Fibroblast of gingiva (primary cell): Measurements from ENCODE around the gene DYDC2.
"Not testable (repeated sequence)": the region's sequence is repeated elsewhere in the genome, so short reads cannot be mapped to it uniquely, and the experiment has no call there.

Experiments
- DNase-seq: peaks from one replicate; pipeline ENCODE4 v3.0.0-alpha.2; 2011; ENCODE audit warnings: low read depth

The DYDC2 gene, protein sequence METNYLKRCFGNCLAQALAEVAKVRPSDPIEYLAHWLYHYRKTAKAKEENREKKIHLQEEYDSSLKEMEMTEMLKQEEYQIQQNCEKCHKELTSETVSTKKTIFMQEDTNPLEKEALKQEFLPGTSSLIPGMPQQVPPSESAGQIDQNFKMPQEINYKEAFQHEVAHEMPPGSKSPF

DNA sequence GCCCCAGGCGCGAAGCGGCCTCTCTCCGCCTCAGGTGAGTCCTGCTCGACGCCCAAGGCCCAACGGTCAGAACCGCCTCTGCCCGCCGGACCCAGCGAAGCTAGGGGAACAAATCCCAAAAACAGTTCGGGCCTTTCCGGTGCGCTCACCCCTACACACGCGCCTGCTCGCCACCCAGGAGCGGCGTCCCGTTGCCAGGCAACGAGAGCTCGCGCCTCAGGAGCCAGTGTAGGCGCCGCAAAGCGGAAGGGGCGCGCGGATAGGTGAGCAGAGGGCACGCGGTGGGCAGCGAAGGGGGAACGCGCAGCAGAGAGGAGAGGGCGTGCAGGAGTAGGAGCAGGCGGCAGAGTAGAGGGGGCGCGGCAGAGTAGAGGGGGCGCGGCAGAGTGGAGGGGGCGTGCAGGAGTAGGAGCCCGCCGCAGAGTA lies at the start of gene DYDC2, which contains the start of gene DYDC1:
DYDC2 (plus strand) TSS at position 219 of the 426 bp plus-strand sequence. CDS start 5,663 bp downstream, outside the sequence.
DYDC1 (minus strand) TSS at position 193 of the 426 bp plus-strand sequence. CDS start 4,154 bp downstream, outside the sequence.
- DNase-seq = no peak

DNA sequence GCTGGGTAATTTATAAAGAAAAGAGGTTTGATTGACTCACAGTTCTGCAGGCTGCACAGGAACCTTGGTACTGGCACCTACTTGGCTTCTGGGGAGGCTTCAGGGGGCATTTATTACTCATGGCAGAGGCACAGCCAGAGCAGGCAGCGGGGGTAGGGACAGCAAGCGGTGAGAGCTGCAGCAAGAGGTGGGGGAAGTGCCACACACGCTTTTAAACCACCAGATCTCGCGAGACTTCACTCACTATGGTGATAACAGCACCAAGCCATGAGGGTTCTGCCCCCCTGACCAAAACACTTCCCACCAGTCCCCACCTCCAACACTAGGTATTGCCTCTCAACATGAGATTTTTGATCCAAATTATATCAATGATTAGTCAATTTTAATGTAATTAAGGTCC lies 43.1 kb upstream of the DYDC2 start:
- DNase-seq = no peak

DNA sequence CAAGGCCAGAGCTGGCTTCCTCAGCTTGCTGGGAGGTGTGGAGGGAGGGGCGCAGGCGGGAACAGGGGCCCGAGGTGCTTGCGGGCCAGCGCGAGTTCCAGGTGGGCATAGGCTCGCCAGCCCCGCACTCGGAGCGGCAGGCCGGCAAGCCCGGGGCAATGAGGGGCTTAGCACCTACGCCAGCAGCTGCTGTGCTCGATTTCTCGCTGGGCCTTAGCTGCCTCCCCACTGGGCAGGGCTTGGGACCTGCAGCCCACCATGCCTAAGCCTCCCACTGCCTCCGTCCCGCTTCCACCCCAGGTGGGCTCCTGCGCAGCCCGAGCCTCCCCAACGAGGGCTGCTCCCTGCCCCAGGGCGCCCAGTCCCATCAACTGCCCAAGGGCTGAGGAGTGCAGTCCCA lies 41.2 kb upstream of the DYDC2 start:
- DNase-seq = no peak

DNA sequence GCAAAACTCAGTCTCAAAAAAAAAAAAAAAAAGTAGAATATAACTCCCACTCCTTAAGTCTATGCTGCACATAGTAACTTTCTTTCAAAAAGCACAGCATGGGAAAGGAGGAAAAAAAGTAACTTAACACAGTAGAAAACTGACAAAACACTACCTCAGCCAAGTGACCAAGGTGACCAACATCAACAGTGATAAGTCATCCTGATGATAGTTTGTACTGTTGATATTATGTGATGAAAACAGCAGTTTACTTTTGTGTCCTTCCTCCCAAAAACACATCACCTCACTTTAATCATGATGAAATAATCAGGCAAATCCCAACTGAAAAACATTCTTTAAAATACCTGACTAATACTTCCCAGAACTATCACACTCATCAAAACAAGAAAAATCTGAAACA lies 37.8 kb upstream of the DYDC2 start:
- no peak for DNase-seq

DNA sequence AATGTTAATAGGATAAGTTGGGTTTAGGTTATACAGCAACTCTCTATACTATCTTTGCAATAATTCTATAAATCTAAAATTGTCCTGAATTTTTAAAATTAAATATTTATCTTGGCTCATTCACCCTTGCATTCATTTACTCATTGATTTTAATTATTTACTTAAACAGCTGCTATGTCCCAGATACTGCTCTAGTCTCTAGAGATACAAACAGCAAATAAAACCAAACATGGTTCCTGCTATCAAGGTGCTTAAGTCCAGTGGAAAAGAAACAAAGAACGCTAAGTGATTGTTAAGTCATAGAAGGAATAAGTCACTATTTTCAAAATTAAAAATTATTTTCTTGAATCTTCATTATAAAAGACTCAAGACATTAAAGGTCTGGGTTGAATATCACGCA lies 37.3 kb upstream of the DYDC2 start:
- DNase-seq = no peak

DNA sequence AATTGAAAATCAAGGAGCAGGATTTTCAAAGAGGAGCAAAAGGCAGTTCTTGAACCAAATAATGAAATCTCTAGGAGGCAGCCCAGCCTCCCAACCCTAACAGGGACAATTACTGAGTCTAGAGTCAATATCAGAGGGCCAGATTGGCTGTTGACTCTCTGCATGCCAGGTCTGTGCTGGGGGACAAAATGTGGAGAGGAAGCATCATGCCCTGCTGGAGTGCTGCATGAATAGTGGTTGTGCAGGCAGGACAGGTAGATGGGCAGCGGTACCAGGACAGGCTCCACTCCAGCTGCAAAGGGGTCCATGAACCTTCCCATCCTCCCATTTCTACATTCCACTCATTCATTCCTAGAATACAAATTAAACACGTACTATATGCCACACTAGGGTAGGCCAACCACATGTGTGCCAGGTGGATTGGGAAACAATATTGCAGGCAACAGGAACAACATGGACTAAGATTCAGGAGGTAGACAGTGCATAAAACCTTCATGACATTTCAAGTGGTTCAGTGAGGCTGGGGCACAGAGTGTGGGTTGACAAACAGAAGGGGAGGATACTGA lies 36.8 kb upstream of the DYDC2 start:
- DNase-seq = no peak

DNA sequence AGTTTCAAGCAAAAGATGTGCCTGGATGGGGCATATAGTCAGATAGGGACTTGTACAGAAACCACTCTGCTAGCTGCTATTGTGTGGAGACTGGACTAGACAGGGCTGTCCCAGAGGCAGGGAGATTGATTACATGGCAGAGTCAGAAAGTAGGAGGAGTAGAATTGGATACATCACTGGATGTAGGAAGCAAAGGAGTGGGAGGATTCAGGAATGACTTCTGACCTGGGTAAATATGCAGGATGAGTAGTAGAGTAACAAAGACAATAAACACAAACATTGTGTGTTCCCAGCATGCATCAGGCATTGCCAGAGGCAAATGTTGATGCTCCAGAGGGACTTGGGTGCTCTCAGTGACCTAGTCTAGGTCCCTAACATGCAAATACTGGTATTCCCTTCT lies 36.2 kb upstream of the DYDC2 start:
- DNase-seq = no peak

DNA sequence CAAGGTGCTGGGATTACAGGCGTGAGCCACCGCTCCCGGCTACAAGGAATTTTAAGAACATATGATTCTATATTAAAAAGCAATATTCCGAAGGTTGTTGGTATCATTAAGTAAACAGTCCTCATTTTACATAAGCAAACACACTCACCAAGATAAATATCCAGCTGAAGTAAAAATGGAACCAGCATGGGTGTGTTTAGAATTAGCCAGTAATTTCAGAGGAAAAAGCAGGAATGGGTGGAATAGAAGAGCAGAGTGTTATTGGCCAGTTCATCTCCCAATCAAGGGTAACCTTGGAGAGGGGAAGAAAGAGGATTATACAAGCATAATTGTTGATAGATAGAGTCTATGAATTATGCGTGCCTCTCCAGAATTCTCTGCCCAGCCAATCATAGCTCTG lies 35.4 kb upstream of the DYDC2 start:
- DNase-seq = no peak

DNA sequence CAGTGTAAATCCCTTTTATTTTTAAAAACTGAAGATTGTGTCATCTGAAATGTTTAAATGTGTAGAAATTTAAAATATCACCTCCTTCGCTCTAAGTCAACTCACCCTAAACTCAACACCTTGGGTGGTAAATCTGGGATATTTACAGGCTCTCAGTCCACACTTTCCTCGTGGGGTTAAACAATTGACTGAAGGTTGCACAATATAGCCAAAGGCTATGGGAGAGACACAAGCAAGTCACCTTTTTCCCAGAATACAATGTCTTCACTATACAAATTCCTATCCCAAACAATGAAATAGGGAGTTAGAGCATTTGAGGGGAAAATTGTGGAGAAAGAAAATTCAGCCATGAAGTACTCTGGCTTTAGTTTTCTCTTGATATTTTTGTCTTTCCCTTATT lies 34.4 kb upstream of the DYDC2 start:
- no peak for DNase-seq

DNA sequence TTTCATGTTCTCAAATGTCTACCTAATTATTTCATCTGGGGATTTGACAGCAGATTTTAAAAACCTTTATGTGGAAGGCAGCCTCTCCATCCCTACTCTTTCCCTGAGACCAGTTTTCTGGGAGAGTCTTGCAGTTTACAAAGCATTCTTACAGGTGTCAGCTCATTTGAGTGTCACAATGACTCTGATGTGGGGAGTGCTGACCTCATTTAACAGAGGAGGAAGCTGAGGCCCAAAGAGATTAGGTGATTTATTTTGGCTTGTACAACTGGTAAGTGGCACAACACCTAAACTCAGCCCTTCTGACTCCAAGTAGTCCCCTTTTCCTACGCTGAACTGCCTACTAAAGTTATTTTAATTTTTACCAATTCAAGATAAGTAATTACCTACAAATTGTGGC lies 33.9 kb upstream of the DYDC2 start:
- DNase-seq = no peak

DNA sequence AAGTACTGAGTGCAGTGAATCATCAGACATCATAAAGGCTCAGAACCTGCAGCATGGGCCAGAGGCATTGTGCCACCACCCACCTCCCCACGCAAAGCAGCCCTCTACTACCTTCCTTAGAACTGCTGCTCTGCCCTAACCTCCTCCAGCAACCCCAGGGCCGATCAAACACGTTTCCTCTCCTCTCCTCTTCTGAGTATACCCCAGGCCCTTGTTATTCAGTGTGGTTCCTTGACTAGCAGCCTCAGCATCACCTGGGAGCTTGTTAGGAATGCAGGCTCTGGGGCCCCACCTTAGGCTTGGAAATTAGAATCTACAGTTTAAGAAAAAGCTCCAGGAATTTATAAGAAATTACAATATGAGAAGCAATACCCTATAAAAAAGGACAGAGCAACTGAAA lies 33.3 kb upstream of the DYDC2 start:
- no peak for DNase-seq

DNA sequence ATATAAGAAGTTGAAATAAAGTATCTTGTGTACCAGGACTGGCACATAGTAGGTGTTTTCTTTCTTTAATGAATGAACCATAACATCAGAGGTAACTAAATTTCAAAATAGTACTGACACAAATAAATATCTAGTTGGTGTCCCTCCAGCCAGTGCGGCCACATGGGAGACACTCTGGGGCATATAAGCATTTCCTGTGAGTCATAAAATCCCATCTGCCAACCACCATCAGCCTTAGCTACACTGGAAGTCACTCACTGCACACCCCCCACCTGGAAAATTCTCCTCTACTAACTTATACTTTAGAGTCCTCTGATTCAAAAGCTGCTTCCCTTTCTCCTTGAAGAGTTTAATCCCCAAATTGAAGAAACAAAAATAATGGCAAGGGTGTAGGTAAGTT lies 32.5 kb upstream of the DYDC2 start:
- no peak for DNase-seq

DNA sequence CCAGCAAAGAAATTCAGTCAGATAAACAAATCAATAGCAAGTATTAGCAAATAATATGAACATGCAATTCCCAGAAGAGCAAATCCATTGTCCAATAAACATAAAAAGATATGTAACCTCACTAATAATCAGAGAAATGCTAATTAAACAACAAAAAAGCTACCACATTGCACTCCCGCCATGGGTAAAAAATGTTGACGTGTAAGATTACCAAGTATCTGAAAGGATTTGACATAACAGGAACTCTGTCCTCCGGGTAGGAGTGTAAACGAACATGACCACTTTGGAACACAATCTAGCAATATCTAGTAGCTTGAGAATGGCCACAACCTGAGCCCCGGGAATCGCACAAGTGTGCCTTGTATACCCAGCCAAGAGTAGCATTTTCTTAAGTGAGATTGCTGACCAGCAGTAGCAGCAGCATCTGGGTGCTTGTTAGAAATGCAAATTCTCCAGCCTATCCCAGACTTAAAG lies 31.7 kb upstream of the DYDC2 start:
- no peak for DNase-seq

DNA sequence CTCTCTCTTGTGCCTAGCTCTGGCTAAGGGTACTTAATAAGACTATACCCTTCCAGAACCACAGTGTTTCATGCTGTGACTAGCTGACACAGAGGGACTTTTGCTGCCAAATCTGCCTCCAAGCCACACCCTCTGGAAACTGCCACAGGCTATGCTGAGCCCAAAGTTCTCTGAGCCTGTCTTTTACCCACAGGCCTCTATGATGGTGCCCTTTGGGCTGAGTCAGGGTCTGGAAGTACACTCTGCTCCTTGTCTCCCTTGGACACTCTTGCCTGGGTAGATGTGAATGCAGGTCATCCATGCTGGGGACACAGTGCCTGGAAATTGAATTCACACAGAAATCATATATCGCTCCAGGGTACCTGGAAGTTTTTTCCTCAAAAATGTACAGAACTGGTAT lies 22.6 kb upstream of the DYDC2 start:
- no peak for DNase-seq

DNA sequence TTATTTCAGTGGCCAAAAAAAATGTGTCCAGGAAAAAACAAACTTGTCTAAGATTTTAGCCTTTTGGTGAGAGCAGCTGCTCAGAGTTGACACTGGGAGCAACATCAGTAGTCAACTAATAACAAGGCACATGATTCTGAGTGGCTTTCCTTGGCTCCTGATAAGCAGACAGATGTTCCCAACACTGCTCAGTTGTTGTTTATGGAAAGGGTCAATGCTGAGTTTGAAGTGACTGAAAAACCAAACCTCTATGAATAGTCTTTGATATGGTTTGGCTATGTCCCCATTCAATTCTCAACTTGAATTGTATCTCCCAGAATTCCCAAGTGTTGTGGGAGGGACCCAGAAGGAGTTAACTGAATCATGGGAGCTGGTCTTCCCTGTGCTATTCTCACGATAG lies 12.3 kb upstream of the DYDC2 start:
- no peak for DNase-seq

DNA sequence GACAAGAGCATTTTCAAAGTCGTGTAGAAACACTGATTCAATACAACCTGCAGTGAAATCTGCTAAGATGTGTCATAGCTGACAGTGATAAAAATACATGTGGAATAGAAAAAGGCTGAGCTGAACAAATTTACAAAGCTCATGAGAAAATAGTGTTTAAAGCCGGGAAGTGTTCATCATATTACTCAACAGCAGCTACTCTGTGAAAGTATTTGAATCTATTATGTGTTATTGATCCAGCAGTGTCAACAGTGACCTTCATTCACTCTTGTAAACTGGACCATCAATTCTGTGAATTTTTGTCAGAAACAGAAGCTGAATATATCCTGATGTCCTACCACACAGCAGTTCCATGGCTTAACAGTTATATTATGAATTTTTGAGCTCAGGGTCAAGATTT lies 11.7 kb upstream of the DYDC2 start:
- no peak for DNase-seq

DNA sequence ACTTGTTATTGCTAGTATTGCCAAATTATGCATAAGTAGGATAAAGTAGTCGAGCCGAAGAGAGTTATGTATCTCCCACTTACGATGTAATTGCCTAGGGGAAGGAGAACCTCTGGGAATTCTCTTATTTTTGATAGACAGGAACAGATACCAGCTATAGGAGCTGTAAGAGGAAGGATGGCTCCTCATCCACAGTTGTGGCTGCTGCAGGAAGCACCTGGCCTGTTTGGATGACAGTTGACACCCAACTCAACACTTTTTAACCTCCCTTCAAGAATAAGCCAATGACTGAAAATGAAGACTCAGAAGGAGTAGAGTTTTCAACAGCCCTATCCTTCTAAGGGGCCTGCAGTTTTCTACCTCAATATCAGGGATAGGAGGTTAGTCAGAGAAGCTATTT lies 6.3 kb upstream of the DYDC2 start:
- no peak for DNase-seq

DNA sequence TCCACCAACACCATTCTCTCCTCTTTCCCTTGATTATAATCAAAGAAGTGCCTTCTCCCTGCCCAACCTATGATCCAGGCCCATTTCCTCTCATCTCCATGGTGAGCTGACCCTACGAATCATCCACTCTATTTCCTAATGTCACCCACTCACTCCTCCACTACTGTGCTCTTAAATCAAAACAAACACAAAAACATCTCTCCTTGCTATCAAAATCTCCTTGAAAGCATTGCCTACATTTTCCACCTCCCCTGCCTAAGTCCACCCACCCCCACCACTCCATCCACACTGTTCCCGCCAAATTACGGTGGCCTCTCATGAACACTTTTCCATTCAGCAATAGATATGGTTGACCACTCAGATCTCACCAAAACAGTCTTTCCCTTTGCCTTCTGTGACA lies 5.4 kb upstream of the DYDC2 start:
- DNase-seq = no peak

DNA sequence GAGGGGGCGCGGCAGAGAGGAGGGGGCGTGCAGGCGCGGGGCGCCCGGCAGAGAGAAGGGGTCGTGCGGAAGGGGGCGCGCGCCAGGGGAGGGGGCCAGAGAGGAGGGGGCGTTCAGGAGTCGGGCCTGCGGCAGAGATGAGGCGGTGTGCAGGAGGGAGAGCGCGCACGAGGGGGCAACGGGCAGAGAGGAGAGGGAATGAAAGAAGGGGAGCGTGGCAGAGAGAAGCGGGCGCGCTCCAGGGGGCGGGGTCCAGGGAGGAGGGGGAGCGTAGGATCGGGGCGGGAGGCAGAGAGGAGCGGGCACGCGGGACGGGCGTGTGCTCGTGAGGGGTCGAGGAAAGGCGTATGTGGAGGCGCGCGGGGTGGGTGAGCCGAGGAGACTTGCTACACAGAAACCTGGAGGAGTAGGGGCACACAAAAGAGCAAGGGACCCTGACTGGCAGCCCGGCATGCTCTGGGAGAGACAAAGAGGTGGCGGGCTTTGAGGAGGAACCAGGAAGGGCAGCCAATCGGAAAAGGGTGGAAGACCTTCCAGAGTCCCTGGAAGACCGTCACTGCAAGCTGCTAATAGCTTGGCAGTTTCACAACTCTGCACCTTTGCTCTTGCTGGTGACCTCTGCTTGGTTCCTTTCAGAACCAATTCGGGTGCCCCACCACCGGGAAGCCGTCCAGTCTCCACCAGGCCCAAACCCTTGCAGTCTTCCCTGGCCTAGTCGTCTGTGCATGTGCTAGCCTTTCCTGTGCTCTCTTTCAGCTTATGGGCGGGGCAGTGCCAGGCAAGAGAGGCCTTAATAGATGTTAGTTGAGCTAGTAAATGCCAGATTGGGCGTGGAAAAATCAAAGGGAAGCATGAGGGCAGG lies 639 bp downstream of the DYDC2 start:
- no peak for DNase-seq

DNA sequence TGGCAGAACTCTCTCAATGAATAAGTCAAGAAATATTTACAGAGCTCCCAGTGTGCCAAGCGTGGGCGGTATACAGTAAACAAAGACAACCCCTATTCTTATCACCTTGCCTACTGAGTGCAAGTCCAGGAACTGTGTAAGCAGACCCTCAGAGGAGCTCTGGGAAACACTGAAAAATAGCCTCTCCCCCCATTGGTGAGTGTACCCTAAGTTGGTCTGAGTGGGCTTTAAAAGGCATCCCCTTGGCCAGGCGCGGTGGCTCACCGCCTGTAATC lies 1.2 kb downstream of the DYDC2 start:
- DNase-seq = no peak

DNA sequence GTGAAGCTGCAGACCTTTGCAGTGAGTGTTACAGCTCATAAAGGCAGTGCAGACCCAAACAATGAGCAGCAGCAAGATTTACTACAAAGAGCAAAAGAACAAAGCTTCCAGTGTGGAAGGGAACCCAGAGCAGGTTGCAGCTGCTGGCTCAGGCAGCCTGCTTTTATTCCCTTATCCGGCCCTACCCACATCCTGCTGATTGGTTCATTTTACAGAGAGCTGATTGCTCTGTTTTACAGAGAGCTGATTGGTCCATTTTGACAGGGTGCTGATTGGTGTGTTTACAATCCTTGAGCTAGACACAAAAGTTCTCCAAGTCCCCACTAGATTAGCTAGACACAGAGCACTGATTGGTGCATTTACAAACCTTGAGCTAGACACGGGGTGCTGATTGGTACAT lies 2.3 kb downstream of the DYDC2 start:
- DNase-seq = not testable (repeated sequence)

DNA sequence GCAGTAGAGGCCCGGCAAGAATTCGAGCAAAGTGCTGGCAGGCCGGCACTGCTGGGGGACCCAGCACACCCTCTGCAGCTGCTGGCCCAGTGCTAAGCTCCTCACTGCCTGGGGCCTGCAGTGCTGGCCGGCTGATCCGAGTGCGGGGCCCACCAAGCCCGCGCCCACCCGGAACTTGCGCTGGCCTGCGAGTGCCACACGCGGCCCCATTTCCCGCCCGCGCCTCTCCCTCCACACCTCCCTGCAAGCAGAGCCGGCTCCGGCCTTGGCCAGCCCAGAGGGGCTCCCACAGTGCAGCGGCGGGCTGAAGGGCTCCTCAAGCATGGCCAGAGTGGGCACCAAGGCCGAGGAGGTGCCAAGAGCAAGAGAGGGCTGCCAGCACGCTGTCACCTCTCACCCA lies 3.1 kb downstream of the DYDC2 start:
- no peak for DNase-seq

DNA sequence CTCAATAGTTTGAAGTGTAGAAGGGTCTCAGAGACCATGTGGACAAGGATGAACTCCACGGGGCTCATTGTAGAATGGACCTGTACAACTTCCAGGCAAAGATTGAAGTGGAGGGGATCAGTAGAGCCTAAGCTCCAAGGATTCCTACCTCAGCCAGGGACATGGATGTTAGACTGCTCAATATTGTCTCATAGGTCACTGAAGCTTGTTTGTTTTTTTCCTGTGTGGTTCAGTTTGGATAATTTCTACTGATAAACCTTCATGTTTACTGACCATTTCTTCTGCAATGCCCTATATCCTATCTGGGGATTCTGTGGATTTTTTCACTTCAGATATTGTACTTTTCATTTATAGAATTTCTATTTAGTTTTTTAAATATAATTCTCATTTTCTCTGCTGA lies 8.9 kb downstream of the DYDC2 start:
- no peak for DNase-seq

DNA sequence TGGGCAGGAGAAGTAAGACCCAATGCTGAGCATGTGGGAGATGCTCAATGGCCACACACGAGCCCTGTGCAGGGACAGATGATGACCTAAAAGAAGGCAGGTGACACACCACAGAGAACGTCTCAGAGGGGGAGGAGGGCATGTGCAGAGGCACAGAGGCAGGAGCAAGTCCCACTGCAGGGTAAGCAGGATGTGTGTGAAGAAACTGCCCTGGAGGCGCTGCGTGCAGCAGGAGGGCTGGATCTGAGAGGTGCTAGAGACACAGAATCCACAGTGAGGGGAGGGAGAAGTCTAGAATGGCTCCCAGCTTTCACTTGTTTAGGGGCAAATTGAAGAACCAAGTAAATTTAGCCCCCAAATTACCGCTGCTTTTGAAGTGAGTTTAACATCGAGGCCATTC lies 14.9 kb downstream of the DYDC2 start:
- DNase-seq = no peak
